GM21825 (cell line): ENCODE results near the gene GABPB1.

Experiments used
- ATAC-seq: cut with Tn5 transposase; IDR thresholded peaks from one replicate; pipeline ENCODE4 v1.9.1; 2021; ENCODE audit warnings: mild to moderate bottlenecking, moderate library complexity; ENCODE audit not compliant: unreplicated experiment

GABPB1 gene

DNA sequence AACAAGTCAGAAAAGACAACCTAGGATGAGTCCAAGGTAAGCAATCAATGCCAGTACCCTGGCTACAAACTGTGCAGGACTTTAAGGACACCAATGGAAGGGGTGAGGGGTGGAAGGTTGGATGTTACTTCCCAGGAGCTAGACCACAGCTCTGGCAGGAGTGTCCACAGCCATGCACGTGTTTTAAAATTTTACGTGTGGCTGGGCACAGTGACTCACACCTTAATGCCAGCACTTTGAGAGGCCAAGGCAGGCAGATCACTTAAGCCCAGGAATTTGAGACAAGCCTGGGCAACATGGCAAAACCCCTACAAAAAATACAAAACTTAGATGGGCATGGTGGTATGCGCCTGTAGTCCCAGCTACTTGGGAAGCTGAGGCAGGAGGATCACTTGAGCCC is 74.7 kb downstream of the GABPB1 start:
- ATAC-seq, result no peak

- ATAC-seq, result no peak
Measured at GRCh38 chr15:50278496-50278895, 76.5 kb downstream of the GABPB1 start.

DNA sequence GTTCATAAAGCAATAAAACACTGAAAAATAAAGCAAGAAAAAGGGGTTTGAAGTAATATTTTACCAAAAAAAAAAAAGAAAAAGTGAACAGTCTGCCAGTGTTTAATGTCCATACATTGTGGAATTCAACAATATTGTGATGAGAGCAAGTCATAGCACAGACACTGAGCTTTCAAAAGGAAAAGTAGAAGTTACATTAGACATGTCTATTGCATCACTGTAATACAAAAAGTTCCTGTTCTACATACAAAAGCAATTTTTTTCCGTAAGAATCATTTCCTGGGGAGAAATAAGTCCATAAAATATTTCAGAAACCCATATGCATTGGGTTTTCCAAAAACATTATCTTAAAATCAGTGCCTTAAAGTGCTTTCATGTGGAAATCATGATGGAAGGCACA is 77.6 kb downstream of the GABPB1 start:
- no peak for ATAC-seq

DNA sequence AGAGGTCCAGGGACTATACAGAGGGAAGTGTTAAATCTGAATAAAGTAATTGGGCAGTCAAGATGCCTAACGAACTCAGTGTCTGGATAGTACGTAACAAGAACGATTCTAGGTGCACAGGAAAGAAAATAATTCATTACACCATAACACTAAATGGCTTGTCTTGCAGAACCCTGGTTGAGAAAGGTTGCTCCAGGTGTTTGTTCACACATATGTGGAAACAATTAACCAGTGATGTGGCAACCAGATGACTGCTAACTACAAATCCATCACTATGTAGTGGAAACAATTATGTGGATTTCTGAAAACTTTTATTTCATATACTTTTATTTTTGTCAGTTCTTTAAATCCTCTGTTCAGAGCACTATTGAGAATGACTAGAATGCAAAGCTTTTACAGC is 79.1 kb downstream of the GABPB1 start:
- ATAC-seq, result no peak

- ATAC-seq, result no peak
Measured at GRCh38 chr15:50275091-50275490, 79.9 kb downstream of the GABPB1 start.

DNA sequence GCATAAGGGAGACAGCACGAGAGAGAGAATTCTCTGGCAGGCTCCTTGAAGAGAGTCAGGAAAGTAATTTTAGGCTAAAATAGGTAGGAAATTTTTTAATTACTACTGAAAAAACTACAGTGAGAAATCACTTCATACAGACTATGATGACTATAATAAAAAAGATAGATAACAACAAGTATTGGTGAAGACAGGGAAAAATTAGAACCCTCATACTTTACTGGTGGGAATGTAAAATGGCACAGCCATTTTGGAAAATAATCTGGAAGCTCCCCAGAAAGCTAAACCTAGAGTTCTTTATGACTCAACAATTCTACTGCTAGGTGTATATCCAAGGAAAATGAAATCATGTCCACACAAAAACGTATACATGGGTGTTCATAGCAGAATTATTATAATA is 87.4 kb downstream of the GABPB1 start:
- no peak for ATAC-seq

DNA sequence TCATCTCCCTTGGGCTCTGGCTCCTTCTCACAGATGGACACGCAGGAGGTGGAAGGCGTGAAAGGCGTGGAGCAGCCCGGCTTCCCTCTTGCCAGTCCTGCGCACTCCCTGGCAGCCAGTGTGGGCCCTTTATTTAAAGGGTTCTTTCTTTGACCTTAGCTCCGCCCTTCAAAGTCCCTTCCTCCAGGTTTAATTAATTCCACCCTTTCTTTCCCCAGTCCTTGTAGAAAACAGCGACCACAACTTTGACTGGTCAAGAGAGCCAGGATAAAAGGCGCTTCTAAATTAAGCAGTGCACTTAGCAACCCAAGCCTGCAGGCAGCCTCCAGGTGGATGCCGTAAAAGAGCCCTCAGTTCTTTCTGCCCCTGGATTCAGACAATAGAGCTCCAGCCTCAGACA is 89.4 kb downstream of the GABPB1 start, which contains the start of gene HDC:
TSS of gene HDC (minus strand) at position 107 of the 400 bp plus-strand sequence. CDS start at position 4, 103 bp downstream.
- no peak for ATAC-seq

GRCh38 chr15:50262533-50262932 is 92.5 kb downstream of the GABPB1 start:
- no peak for ATAC-seq

GRCh38 chr15:50261981-50262380 is 93.0 kb downstream of the GABPB1 start:
- no peak for ATAC-seq

- peak; percentile 52 for ATAC-seq
Measured at GRCh38 chr15:50260969-50261496, 94.0 kb downstream of the GABPB1 start.

DNA sequence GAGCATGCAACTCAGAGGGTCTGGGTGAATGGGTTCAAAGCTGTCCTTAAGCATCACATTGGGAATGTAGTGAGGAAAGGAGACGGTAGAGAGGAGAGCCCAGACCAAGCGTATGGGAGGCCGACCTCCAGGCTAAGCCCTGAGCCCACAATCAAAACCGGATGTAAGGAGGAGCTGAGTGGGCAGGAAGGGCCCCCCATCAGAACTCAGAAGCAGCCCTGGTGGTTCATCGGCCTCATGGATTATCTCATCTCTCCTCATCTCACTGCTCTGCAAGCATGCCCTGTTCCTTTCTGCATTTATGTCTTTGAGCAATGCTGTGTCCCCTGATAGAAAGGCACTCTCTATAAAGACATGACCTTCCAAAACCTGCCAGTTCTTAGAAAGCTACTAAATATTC is 95.7 kb downstream of the GABPB1 start:
- ATAC-seq, result no peak

DNA sequence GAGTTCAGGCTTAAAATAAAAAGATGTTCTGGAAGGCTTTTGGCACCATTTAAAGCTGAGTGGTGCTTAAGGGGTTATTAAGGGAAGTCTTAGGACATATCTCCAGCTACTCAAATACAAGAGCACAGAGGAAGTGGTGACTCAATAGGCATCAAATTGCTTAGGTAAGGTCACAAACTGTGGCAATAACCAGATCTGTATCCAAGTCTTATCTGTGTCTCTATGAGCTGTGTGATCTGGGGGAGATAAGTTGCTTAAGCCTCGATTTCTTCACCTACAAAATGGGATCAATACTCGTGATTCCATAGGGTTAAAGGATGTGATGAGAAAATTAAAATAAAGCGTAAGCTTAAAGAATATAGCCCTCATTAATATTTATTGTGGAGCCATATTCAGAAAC is 97.1 kb downstream of the GABPB1 start:
- ATAC-seq, result no peak

- ATAC-seq, result no peak
Measured at GRCh38 chr15:50257332-50257731, 97.7 kb downstream of the GABPB1 start.

- no peak for ATAC-seq
Measured at GRCh38 chr15:50256188-50257041, 98.6 kb downstream of the GABPB1 start.

GRCh38 chr15:50252556-50252955 is 102.4 kb downstream of the GABPB1 start:
- no peak for ATAC-seq

- no peak for ATAC-seq
Measured at GRCh38 chr15:50251638-50252182, 103.3 kb downstream of the GABPB1 start.

DNA sequence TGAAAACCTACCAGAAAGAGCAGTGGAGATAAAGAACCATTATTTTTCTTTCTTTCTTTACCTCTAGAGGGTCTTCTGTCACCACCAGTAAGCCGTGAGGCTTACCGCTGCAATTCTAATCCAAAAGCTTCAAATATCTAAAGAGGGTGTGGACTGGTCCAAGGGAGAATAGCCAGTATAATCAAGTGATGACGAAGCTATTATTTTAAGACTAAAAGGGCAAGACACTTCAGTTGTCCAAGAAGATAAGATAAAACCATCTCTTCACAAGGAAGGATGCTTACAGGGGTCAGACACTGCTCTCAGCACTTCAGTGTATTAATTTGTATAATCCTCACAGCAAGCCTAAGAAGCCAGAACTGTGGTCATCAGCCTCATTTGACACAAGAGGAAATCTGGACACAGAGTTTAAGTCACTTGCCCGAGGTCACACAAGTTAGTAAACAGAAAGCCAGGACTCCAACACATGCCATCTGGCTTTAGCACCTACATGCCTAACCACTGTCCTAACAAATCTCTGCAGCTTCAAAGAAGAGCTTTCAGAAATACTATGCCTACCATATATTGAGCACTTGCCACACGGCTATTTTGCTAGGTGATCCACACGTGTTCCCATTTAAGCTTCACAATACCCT is 104.1 kb downstream of the GABPB1 start:
- ATAC-seq, result no peak

GRCh38 chr15:50249704-50250103 is 105.3 kb downstream of the GABPB1 start:
- no peak for ATAC-seq

- ATAC-seq, result no peak
Measured at GRCh38 chr15:50248994-50249582, 105.9 kb downstream of the GABPB1 start.

DNA sequence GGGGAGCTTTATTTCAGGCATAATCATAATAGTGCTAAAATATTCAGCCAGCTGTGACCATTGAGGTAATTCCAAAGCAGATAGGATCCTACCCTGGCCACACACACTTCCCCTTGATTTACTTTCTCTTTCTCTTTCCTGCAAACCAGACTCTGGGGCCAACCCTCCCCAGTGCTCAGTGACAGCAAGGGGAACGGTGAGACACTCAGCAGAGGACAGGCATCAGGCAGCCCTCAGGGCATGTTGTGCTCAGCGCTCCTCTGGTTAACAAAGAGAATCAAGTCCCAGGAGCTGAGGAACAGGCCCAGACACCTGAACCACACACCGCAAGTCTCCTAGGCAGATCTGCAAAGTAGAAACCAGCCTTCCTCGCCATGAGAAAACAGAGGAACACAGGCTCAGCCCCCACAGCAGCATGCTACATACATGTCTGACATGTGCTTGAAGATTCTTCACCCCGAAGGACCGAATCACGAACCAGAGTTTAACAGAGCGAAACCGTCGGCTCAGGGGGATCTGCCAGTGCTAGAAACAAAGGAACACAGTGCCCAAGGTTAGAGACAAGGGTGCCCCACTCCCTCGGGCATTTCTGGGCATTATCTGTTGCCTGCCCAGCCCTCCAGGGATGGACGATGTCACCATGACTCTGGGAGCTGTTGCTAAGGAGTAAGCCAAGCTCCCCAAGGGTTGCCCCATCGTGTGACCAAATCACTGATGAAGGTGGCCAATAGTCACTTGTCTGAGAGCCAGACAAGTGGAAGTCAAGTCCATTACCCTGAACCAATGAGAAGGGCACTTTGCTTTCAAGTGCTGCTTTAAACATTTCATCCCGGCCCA is 107.0 kb downstream of the GABPB1 start:
- ATAC-seq, result peak; percentile 99
